HG03378 (cell line): ENCODE results near the gene NRARP.

ENCODE experiments used
- ATAC-seq: cut with Tn5 transposase; IDR thresholded peaks from one replicate; pipeline ENCODE4 v1.9.1; 2021; ENCODE audit warnings: mild to moderate bottlenecking, moderate library complexity; ENCODE audit not compliant: unreplicated experiment

Gene NRARP

DNA sequence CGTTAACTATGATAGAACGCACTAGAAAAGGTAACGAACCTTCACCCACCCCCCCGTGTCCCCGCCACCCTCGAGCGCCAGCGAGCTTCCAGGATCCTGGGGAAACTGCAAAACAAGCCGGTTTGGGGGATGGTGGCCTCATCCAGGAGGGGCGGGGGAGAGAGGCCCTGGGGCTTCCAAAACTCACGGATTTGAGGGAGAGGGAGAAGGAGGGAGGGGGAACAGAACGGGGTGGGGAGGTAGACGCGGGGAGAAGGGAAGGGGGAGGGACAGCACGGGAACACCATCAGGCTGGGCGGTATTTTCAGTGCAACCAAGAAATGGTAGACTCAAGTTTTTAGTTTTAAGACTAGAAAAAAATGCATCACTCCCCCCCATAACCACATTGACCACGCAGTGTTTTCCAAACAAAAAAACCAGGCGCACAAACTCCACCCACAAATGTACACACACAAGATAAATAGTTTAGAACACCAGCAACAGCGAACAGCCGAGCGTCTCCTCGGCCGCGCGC lies 1.4 kb downstream of the NRARP start:
- ATAC-seq = no peak

DNA sequence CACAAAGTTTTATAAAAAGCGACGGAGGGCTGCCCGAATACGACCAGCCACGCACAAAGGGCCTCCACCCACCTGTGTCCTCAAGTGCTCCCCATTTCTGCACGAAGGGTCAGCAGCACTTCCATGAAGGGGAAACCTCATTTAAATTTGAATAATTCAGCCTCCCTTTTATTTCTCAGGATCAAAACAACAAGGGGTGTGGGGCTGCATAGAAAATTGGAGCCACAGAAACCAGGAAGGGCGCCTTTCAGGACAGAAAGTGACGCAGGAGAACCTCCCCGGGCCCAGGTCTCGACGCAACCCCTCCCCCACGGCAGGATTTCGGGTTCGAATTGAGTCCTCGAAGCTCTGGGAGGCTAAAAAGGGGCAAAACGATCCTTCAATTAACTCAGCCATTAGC lies 2.1 kb downstream of the NRARP start:
- no peak for ATAC-seq

DNA sequence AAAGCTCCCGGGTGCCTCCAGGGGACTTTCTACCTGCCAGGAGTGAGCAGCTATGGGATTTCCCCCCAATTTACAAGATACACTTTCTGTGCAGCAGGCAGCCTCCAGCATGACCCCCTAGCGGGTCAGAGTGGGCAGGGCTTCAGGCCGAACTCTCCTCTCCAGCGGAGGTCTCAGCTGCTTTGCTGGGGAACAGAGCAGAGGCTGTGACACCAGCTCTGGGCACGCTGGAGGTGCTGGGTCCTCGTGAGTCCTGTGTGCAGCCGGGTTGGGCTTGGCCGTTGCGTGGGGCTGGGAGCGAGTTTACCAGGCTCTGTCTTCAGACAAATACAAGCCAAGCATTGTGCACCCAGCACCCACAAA lies 2.9 kb downstream of the NRARP start:
- no peak for ATAC-seq

DNA sequence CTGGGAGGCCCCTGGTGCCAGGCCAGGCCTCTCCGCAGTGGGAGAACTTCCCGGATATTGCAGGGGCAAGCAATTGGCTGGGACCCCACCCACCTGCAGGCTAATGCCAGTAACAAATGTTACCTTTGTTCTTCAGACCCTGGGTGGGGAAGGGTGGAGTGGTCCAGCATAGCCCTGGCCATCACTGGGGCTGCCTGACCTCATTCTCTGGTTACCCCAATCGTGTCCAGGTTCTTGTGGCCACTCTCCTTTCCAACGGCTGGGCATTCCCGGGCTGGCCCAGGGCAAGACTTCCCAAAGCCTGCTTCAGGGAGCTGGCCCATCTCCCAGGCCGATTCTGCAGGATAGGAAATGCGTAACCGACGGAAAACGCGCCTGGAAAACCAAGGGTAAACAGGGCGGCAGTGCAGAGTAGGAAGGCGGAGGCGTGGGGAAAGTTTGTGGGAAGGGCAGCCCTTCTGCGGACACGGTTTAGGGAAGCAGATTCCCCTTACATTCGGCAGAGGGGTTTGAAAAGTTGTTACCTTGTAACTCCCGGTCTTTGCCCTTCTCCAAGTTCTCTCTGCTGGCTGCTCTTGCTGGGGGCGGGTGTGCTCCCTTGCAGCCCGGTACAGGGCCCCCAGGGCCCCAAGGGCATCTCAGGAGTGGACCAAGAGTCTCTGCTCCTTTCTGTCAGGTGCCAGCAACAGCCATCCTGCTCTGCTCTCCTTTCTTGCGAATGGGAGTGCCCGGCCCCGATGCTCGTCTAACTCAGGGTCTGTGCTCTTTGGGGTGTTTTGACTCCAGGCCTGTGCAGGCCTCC lies 3.5 kb downstream of the NRARP start:
- no peak for ATAC-seq

DNA sequence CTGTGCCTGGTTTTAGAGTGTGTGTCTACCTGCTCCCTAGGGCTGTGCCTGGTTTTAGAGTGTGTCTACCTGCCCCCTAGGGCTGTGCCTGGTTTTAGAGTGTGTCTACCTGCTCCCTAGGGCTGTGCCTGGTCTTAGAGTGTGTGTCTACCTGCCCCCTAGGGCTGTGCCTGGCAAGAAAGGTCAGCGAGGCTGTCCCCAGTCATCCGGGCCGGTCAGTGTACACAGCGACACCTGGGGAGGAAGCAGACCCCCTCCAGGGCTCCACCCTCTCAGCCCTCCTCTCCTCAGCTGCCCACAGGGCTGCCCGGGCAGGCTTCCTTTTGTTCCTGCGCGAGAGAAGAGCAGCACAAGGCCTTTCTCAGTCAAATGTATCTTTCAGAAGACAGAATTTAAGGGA lies 4.1 kb downstream of the NRARP start:
- ATAC-seq = no peak

DNA sequence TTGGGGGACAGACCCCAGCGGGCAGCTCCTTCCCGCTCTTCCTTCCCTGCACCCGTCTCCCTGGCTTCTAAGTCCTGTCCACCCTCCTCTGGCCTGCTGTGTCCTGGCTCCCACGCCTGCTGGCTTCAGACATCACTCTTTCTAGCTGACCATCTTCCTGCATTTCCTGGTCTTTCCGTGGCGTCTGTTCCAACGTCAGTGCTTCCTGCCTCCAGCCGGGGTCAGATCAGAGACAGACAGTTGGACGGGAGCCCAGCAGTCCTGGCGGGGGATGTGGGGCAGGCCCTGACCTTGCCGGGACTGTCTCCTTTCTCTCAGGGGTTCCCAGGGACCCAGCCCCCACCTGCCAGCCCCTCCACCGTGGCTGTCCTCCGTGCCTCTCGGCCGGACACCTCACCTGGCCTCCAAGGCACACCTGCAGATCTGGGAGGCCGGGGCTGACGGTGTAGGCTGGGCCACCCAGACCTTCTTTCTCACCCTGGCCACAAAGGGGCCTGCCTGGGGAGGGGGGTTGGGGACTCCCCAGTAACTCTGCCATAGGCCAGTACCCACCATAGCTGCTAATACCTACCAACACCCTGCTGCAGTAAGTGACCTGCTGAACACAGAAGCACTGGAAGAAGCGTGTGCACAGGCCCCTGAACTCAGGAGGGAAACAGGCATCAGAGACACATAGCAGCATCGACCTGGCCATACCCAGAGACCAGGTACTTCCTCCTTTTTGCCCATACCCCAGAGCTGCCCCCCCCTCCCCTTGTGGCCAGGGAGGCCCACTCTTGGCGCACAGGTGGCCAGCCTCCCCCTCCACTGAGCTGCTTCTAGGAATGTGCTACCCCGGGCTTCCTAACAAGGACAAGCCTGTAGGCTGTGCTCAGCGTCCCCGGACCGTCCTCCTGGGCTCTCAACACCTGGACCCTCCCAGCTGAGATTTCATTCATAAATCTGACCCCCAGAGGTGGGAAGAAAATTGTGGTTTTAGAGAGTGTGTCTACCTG lies 5.1 kb downstream of the NRARP start:
- ATAC-seq = no peak

DNA sequence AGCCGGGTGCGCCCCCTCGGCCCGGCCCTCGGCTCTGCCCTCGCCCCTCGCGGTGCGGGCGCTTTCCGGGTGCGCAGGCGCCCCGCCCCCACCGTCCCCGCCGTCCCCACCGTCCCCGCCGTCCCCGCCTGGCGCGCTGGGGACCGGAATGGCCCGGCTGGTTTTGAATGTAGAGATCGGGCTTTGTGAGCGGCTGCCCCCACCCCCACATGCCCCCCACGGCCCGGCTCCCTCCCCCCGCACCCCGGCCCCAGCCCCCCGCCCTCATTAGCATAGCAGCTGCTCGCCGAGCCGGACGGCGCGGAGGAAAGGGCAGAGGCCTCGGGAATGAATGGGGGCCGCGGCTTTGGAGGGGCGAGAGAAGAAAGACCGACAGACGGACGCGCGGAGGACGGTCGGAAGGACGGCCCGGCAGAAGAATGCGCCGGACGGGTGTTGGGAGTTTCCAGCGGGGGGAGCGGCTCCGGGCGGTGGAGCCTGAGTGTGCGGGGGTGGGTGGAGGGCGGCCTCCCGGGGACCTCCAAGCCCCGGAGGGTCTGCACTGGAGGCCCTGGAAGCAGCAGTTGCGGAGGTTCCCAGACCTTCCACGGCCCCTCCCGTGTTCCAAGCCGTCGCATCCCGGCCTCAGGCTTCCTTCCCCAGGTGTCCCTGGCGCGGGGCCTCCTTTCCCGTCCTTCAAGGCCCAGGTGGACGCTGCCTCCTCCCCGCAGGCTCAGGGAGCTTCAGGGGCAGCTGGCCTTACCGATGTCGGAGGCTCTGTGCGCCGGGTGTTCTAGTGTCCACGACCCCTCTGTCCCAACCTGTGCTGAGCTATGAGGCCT lies 6.0 kb downstream of the NRARP start:
- ATAC-seq = no peak

DNA sequence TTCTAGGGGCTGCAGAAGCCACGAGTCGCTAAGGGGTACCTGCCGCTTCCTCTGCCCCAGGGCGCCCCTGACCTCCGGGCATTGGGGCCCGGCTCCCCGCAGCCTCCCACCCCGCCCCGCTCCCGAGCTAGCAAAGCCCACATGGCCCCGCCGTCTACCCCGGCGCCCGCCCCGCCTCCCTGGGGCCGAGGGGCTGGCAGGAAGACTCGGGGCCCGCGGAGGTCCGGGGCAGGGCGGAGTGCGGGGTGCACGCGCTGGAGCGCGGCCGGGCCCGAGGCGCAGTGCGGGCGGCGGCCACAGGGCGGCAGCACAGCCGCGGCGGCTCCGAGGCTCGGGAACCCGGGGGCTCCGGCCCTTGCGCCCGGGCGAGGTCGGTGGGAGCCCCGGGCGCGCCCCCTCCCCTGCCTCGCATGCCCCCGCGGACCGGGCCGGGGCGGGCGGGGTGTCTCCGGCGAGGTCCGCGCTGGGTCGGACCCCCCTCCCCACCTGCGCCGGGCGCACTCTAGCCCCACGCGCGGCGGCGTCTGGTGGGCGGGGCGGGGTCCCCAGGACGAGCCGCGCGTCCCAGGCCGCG lies 6.7 kb downstream of the NRARP start:
- ATAC-seq = no peak

DNA sequence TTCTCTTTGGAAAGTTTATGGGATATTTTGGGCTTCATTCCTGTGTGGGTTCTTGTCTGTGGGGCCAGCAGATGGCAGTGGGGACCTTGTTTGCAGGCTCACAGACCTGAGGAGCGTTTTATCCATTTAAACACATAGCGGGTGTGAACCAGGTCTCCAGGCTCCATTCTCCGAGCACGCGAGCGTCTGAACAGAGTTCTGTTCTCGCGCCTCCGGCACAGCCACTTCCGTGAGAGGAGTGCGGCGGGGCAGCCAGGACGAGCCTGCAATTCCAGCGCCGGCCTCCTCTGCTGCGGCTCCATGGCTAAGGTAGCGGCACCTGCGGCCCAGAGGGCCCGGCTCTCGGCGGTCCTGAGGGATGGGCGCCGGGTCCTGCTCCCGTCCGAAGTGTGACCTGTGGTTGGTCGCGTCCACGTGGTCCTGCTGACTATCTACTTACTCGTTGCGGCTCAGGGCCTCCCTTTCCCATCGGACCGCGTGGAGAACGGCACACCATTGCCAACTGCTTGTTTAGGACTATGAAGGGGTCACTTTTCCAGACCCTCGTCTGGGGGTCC lies 7.3 kb downstream of the NRARP start:
- no peak for ATAC-seq

DNA sequence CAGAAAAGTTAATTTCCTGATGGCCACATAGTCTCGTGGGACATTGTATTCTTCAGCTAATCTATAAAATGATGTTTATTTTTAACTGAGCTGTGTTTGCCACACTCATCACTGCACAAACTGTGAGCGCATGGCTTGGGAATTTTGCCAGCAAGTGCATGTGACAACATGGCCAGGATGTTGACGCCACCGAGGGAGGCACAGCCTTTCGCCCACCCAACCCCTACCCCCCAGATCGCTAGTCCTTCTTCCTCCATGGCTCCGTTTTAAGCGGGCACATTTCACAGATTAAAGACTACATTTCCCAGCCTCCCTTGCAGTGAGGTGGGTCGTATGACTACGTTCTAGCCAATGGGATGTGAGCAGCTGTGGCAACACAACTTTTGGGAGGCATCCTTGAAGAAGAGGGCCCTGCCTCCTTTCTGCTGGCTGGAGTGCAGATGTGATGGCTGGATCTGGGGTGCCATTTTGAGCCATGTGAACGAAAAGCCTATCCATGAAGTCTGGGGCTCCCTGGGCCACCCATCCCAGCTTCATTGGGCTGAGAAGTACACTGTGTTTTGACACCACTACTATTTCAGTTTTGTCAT lies 7.9 kb downstream of the NRARP start:
- no peak for ATAC-seq

DNA sequence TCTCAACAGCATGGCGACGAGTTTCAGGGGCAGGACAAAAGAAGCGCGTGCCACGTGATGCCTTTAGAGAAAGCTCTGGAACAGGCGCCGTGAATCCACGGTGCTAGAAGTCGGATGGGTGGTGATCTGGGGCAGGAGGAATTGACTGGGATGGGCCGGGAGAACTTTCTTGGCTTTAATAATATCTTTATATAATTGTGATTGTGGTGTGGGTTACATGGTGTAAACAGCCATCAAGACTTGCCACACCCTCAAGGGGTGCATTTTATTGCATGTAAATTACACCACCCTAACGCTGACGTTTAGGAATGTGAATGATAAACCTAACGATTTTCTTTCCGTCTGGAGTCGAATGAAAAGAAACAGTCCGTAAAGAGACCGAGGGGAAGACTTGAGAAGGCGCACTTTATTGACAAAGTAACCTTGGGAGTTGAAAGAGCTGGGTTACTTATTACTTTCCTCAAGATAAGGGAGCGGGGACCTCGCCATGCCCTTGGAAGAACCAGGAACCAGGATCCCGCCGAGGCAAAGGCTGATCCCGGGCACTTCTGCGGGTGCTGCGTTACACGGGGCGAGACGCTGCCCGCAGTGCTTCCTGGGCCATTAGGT lies 8.5 kb downstream of the NRARP start:
- no peak for ATAC-seq

DNA sequence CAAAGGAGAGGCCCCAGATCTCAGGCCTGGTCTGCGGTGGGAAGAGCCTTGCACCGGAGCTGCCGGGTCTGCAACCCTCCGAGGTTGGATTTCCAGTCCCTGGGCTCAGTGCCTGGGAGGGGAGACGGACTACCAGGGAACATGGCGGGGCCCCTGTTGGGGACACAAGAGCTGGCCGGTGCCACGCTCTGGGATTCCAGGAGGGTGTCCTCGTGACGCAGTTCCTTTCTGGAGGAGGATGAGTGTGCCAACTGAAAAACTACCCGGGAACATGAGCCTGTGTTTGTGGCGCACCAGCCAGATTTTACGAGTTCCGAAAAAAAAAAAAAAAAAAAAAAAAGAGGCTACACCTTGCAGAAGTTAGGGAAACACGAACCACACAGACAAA lies 9.0 kb downstream of the NRARP start:
- no peak for ATAC-seq

DNA sequence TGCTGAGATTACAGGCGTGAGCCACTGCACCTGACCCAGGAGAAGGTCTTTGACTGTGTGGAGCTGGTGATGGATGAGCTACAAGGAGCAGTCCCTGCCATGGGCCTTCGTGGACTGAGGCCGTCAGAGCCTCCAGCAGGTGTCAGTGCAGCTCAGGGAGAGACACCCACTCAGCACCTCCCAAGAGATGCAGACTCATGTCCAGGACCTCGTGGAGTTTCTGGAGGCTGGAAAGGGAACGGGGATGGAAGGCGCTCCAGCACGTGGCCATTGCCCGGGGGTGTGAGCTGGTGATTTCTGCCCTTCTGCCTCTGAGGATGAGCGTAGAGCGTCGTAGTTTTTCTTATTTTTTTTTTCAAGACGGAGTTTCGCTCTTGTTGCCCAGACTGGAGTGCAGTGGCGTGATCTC lies 15.1 kb downstream of the NRARP start:
- no peak for ATAC-seq

DNA sequence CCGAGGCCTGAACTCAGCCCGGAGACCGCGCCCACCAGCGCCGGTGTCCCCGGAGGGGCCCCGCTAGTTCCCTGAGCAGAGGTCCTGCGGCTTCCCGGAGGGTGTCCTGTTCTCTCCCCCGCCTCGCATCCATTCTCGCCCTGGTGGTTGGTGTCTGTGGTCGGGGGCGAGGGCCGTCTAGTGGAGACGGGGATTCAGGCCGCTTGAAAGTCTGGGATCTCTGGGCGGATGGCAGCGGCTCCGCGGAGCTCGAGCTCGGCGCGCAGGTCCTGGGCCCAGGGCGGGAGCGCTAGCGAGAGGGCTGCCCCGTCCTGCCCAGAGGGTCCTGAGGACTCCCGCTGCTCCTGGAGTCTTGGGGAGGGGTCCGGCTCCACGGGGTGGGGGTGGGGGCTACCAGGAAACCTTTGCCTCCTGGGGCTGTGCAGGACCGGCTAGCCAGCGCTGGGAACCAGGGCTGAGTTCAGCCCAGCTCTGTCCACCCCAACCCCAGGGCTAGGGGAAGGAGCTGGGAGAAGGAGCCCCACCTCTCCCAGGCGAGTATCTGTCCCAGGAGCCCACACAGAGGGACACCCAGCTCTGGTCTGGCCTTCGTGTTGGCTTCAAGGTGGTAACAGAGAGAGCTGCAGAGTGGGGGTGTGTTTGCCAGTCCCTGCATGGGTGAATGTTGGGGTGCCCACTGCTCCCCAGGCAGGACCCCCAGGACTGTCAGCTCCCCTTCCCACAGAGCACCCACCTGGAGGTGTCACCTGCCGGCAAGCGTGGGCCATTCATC lies 20.5 kb downstream of the NRARP start:
- no peak for ATAC-seq

DNA sequence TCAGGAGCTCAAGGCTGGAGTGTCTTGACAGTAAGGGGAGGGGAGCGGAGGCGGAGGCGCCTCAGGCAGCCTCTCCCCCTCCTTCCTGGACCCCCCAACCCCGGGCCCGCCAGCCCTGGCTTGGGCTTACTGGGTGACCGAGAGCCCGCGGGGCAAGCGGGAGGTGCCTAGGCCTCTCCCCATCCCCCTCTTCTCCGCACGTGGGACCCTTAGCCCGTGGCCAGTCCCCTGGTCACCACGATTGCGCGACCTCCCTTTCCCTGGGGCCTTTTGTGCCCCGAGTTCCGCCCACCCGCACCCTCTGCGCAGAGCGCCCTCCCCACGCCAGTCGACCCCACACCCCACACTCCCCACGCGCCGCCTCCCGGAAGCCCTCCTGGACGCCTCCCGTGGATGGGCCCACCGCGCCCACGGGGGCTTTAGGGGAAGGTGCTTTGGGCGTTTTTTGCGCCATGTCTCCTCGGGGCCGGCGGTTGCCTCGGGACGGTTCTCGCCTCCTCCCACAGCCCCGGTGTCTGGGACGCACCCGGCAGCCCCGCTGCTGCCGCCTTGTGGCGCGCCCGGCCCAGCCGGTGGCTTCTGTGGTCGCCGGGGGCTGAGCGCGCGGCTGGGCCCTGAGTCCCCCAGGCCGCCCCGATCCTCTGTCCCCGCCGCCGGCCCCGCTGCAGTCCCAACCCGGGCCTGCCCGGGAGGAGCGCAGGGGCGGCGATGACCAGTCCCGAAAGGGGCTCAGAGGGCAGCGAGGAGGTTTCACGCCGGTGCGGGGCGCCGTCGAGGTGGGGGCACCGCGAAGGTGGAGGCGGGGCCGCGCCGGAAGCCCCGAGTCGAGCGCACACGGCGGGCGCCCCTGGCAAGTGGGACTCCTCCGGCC lies 21.4 kb downstream of the NRARP start:
- no peak for ATAC-seq

DNA sequence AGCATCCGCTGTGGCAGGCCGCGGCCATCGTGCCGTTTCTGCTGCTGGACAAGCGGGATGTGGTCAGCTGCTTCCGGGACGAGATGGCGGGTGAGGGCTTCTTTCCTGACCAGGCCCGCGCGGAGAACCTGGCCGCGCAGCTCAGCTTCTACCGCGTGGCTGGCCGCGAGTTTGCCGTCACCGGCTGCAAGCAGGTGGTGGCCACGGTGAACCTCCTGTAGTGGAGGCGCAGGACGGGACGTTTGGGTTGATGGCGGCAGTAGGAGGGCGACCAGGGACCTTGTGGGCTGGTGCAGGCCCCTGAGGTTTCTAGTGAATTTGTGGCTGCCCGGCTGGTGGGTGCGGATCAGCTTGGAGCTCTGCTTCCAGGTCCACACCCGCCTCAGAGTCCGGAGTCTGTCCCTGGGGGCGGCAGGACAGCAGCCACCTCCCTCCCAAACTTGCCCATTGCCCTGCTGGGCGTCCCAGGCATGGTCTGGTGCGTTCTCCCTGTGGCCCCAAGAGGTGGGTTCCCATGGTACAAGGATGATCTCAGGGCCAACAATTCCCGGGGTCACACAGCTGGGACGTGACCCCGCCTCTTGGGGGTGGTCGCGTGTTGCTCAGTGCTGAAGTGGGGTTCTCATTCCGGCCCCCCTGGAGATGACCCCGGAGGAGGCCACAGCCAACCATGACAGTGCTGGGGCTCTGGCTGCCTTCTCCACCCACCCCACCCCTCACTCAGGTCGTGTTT lies 22.2 kb downstream of the NRARP start:
- no peak for ATAC-seq
